Measurements from ENCODE around the gene ADAMTS20. TPM values are rescaled to one million over a fixed set of nuclear protein-coding genes. Genes with fewer than 3 reads are reported as not detected.

ADAMTS20 gene
- total RNA-seq, 1 donor from 2014 or later = not detected

DNA sequence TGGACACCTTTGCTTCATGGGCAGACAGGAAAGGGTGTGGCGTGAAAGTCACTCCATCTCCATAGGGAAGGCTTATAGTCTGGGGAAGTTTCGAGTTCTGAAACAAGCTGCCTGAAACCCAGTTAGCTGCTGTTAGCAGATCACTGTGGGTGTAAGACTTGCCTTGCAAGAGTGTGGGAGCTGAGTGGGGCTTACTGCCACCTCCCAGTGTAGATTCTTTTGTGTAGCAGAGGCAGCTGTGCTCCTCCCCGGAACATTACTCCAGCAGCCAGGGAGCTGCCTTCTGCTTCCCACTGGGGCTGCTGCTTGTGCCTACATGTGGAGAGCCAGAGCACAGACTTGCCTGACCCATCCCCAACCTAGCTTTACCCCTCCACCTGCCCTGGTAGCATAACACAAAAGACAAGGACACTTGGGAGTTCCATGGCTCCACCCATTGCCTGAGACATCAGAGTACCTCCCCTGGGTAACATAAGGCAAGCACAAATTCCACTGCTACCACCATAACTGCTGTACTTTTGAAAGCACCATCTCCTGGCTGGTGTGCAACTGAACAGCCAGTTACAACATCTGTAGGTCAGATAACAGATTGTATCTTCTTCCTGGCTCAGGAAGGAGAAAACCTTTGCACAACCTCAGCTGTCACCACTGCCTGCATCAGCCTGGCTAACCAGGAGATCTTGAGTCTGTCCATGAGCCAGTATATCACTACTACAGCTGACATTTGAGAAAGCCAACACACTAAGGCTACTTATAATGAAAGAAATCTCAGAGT is 69.5 kb downstream of the ADAMTS20 start:
- ATAC-seq = no peak

GRCh38 chr12:43480591-43480990 is 71.4 kb downstream of the ADAMTS20 start:
- no peak for ATAC-seq

- no peak for ATAC-seq
These were observed 89.3 kb downstream of the ADAMTS20 start for GRCh38 chr12:43462741-43463140.

DNA sequence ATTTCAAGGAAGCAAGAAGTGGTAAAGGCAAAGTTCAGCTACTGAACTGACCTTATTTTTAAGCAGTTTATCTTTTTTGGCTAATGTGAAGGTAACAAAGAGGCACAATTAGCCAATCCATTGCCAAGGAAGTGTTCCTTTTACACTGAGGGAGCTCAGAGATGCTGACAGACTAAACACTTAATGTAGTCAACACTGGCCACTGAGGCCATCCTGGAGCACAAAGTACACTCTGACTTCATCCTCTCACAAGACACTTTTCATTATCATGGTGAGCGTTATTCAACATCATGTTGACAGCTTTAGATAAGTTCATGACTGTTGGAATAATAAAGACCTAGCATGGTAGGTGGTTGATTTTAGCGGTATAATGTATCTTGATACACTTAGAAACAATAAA is 89.9 kb downstream of the ADAMTS20 start:
- ATAC-seq = no peak

GRCh38 chr12:43459285-43459684 is 92.7 kb downstream of the ADAMTS20 start:
- ATAC-seq = no peak

GRCh38 chr12:43453761-43454160 is 98.2 kb downstream of the ADAMTS20 start:
- no peak for ATAC-seq

DNA sequence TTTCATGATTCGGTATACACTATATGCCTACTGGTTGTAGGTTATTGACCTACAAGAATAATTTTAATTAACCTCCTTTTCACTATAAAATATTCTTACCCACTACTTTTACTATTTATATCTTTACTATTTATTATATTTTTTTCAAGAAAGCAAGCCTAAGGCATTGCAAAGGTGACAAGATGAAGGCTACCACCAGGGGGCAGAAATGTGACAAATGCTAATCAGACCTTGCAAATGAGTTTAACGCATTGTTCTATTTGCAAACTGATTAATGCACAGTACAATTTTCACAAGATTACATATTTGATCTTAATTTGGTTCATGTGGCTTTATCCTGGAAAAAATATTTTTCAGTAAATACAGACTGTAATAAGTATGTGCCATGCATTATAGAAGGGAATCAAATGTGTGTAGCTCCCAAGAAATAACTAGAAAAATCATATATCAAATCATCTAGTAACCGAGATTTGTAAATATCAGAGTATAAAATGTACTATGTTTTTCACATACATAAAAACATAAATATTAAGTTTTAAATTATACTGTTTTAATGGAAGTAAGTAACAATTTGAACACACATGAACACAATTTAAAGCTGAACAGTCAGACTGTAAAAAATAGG is 107.0 kb downstream of the ADAMTS20 start:
- no peak for ATAC-seq

DNA sequence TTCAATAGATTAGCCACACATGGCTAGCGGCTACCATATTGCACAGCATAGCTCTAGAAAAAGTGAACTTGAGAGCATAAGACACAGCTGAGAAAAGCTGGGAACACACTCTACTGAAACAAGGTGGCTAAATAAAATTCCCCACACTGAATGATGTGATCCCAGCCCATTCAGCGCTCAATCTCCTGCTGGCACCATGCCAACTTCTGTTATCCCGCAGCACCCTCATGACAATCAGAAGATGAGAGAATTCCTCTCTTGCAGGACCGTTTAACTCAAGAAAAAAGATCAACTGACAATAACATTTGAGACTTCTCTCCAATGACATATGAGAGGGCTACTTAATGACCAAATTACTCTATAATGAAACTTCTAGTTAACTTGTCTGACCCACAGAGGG is 115.4 kb downstream of the ADAMTS20 start:
- no peak for ATAC-seq

- no peak for ATAC-seq
These were observed 117.4 kb downstream of the ADAMTS20 start for GRCh38 chr12:43434614-43435013.

DNA sequence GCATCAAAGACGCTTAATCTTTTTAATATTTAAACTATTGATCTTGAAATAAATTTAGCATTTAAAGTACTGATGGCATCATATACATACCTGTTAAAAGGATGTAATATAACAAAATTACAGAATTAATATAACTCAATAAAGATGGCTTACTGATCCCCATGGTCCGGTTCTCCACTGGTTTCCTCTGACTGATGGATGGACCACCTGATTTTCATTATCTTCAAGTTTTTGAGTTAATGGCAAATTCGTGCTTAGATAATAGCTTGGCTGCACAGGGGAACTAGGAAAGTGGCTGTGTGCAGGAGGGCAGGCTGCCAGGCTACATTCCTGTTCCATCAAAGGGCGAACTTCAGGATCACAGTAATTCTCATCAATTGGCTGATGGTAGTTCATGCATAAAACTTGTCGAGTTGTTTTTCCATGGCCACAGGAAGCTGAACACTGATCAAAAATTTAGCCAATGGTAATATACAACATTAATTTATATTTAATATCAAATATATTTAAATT is 123.9 kb downstream of the ADAMTS20 start:
- ATAC-seq = no peak

DNA sequence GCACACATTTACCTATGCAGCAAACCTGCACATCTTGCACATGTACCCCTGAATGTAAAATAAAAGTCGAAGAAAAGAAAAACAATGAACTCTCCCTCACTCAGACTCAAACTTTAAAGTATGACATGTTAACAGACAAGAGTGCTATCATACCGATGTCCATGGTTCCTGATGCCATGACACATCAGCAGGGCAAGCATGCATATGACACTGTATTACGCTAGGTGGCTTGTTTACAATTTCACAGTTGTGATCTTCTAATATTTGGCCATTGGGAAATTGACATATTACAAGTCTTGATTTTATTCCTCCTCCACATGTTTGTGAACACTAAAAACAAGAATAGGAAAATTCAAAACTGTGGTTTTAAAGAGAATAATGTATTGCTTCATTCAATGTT is 126.6 kb downstream of the ADAMTS20 start:
- no peak for ATAC-seq

DNA sequence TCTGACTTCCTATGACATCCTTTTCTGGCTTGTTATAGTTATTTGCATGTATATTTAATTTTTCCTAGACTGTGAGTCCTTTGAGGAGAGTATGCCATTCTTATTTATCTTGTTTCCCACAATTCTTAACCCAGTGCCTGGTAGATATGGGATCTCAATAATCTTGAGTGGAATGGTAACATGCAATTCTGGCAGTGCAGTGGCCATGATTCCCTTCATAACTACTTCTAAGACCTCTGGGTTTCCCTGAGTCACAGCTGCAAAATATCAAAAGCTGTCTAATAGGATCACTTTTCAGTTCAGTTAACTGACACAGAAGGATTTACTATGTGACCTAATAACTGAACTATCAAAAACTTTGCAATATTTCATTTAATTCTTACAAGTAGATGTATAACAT is 135.0 kb downstream of the ADAMTS20 start:
- no peak for ATAC-seq

GRCh38 chr12:43407816-43408645 is 144.0 kb downstream of the ADAMTS20 start:
- no peak for ATAC-seq

DNA sequence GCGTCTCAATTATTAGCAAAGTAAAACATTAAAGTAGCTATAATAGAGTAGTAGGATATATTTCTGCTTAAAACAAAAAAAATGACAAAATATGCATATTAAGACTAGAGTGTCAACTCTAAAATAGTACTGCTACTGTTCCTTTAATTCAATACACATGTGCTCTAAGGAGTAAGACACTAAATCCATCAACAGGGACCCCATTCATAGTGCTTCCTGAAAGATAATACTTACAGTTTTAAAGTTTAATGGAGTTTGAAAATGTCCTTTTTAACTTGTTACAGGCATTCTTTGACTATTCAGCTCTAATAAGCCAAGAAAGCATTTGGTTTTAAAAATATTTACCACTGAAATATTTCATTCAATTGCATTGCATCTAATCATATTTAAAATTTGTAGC is 145.2 kb downstream of the ADAMTS20 start:
- no peak for ATAC-seq

- no peak for ATAC-seq
These were observed 149.6 kb downstream of the ADAMTS20 start for GRCh38 chr12:43402436-43402835.

- no peak for ATAC-seq
These were observed 150.9 kb downstream of the ADAMTS20 start for GRCh38 chr12:43401096-43401495.

DNA sequence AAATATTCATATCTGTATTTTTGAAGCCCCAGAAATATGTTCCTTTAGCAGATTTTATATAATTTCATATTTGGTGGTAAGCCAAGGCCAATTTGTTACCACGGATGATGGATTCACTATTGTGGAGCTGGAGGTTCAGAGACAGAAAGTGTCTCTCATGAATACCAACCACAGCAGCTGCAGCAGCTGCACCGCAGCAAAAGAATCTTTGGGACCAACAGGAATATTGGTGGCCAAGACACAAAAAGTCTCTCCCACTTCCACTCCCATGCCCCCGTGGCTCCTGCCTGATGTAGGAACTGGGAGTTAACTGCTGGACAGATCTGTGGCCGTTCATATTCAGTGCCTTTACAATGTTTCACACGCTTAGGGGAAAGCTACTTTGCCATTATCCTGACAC is 155.3 kb downstream of the ADAMTS20 start:
- no peak for ATAC-seq

GRCh38 chr12:43392116-43392515 is 159.9 kb downstream of the ADAMTS20 start:
- ATAC-seq = no peak

- ATAC-seq = no peak
These were observed 170.1 kb downstream of the ADAMTS20 start for GRCh38 chr12:43381879-43382278.

DNA sequence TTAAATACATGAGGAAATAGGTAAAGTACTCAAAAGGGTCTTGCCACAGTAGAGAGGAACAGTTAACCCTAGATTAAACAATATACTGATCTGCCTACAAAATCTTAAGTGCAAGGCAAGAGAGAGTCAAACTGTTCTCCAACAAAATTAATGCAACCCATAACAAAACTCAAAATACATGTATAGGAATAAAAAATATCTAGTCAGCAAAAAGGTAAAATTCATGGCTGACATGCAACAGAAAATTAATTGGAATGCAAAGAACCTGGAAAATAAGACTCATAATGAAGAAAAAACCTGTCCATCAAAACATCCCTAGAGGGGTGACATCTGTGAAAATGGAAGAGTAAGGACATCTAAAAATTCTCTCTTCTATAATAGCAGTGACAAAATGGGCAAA is 173.6 kb downstream of the ADAMTS20 start:
- no peak for ATAC-seq

DNA sequence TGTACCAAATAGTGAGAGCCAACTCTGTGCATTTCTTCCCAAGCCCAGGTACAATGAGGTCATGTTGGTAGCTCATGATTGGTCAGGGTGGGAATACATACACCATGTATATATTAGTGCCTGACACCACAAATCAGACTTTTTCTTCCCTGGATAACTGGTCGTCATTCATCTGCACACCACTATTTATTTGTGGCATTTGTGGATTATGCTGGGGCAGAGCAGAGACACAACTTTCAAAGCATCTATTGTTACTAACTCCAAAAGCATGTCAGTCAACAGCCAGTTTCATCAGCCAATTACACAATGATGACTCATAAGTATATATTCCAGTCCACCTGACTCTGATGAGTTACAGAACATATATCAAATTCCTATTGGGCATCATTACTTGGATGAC is 181.7 kb downstream of the ADAMTS20 start:
- ATAC-seq = peak; percentile 71

DNA sequence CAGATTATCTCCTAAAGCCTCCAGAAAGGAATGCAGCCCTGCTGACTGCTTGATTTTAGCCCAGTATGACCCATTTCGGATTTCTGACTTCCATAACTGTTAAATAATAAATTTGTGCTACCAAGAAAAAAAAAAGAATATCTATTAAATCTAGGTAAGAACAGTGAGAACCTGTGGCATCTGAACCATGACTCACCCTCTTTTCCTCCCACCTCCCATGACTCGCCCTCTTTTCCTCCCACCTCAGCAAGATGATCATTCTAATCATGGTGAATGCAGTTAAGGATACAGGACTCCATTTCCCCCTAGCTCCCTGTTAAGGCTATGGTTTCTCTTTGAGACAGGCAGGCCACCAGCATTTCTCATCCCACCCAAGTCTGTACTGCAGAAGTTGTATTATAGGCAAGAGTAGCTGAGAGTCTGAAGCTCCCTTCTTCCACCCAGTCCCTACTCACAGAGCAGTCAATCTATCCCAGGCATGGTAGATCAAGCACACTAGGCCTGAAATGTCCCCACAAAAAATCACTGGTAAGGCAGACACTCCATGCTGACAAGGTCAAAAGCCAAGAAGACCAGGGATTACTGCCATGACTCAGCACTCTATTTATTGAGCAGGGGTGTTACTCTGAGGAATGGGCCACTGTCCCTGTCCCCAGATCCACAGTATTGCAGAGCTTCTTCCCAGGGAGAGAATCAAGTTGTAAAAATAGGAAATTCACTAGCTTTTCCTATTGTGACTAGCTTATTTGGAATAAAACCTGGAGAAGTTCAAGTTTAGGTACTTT is 188.9 kb downstream of the ADAMTS20 start:
- no peak for ATAC-seq
